ENCODE measurements around the gene RBKS. TPM values are rescaled to one million over a fixed set of nuclear protein-coding genes. Genes with fewer than 3 reads are reported as not detected.

Gene RBKS
- total and polyA plus RNA-seq, 2 of the 8 experiments (the other 6 are each of a cell fraction or from before 2014, with no cell fraction given) = 1.1 to 1.5 TPM

GRCh38 chr2:27847333-27847732 is 42.9 kb downstream of the RBKS start:
- Histone ChIP-seq H3K4me1 (replicated peaks in 1 of 4; ENCODE audit: control insufficient read depth in 3 of 4, insufficient read depth in 4 of 4, low read length in 3 of 4) (no peaks in the 10 kb centered on the region), H3K9ac (replicated peaks in 1 of 4; ENCODE audit: extremely low read depth in 1 of 4, low read depth in 3 of 4, low read length in 3 of 4) (no peak overlapping the region), H2BK12ac (ENCODE audit: low read depth, low read length) (no peak overlapping the region), H3K4ac (replicated peaks; ENCODE audit: insufficient read length, low read depth, low read length) (no peak overlapping the region), H2AFZ (ENCODE audit: low read length) (no peak overlapping the region), H4K5ac (ENCODE audit: insufficient read length, low read depth, low read length) (no peak overlapping the region), H2AK5ac (ENCODE audit: low read depth, low read length) (no peak overlapping the region), H3K14ac (ENCODE audit: insufficient read length) (no peak overlapping the region), H4K91ac (replicated peaks; ENCODE audit: insufficient read length, low read length) (no peak overlapping the region), H3K23me2 (ENCODE audit: low read depth, low read length) (no peaks in the 10 kb centered on the region), H3K79me1 (ENCODE audit: low read depth, low read length) (no peaks in the 10 kb centered on the region), H3K56ac (replicated peaks; ENCODE audit: insufficient read length, low read depth, low read length) (no peak overlapping the region), H2BK120ac (replicated peaks; ENCODE audit: low read depth, low read length) (no peak overlapping the region), H3K27me3 (replicated peaks in 1 of 4; ENCODE audit: control insufficient read depth in 3 of 4, extremely low read depth in 1 of 4, insufficient read depth in 3 of 4, low read length in 3 of 4) (no peaks in the 10 kb centered on the region), H3K36me3 (ENCODE audit: control insufficient read depth in 2 of 4, insufficient read depth in 4 of 4, low read length in 3 of 4) (no peaks in the 10 kb centered on the region), H2BK20ac (ENCODE audit: low read length) (no peak overlapping the region), H4K20me1 (replicated peaks in 1 of 2; ENCODE audit: control insufficient read depth in 1 of 2, insufficient read depth in 2 of 2, low read length in 2 of 2) (no peaks in the 10 kb centered on the region), H3K4me3 (ENCODE audit: extremely low read depth in 1 of 4, insufficient read depth in 2 of 4, low read depth in 3 of 4, low read length in 4 of 4) (no peak overlapping the region), H3K23ac (ENCODE audit: insufficient read length) (no peak overlapping the region), H3K18ac (ENCODE audit: extremely low read depth, low read length) (no peak overlapping the region), H3K79me2 (ENCODE audit: control insufficient read depth in 1 of 2, insufficient read depth in 2 of 2, low read length in 2 of 2) (no peaks in the 10 kb centered on the region), H3K9me3 (ENCODE audit: insufficient read depth in 2 of 2, low read depth in 1 of 2, low read length in 1 of 2) (no peaks in the 10 kb centered on the region), H3K27ac (ENCODE audit: low read depth, low read length) (no peak overlapping the region), H2BK15ac (ENCODE audit: low read length) (no peak overlapping the region), H2BK5ac (ENCODE audit: low read depth, low read length) (no peak overlapping the region), H3K4me2 (ENCODE audit: insufficient read depth in 1 of 2, low read depth in 2 of 2, low read length in 2 of 2) (no peak overlapping the region), H4K8ac (ENCODE audit: extremely low read depth, insufficient read depth, low read length) (no peak overlapping the region)
- WGBS, 2 experiments (ENCODE audit: extremely low coverage in 1 of 2, insufficient coverage in 1 of 2, insufficient read length in 1 of 2, insufficient replicate concordance in 2 of 2, low coverage in 1 of 2, low lambda C conversion rate in 2 of 2, missing lambda C conversion rate in 1 of 2) = 80% methylated on average over 2 of the region's 2 CpGs; no CpG with 5 or more reads in 1 of the 2 experiments
- ChIA-PET POLR2A (ENCODE audit: partially characterized antibody) (interaction anchor here (0.5 kb wide), 1 partner anchor 37 kb away, joined by 3 read pairs; no protein-coding TSS in a partner anchor), CTCF (ENCODE audit: partially characterized antibody) (interaction anchor here (0.8 to 0.9 kb wide), 2 partner anchors 8 to 38 kb away, joined by 3 read pairs; no protein-coding TSS in a partner anchor)
- DNase-seq (ENCODE audit: low read depth in 1 of 2, low spot score in 2 of 2) = no peak
- no peak for FAIRE-seq
- no peak for TF ChIP-seq SP4 (IDR thresholded peaks at IDR 0.05; ENCODE audit: low read length)
- TF ChIP-seq CBX5 (IDR thresholded peaks at IDR 0.05; ENCODE audit: low read depth, low read length) = no peak
- TF ChIP-seq E2F6 (IDR thresholded peaks at IDR 0.05) = no peak
- no peak for TF ChIP-seq POLR2AphosphoS5 (IDR thresholded peaks at IDR 0.05; ENCODE audit: low read depth, low read length)
- TF ChIP-seq SIX5 (IDR thresholded peaks at IDR 0.05; ENCODE audit: low read depth, low read length) = no peak
- TF ChIP-seq, protein P1, sequence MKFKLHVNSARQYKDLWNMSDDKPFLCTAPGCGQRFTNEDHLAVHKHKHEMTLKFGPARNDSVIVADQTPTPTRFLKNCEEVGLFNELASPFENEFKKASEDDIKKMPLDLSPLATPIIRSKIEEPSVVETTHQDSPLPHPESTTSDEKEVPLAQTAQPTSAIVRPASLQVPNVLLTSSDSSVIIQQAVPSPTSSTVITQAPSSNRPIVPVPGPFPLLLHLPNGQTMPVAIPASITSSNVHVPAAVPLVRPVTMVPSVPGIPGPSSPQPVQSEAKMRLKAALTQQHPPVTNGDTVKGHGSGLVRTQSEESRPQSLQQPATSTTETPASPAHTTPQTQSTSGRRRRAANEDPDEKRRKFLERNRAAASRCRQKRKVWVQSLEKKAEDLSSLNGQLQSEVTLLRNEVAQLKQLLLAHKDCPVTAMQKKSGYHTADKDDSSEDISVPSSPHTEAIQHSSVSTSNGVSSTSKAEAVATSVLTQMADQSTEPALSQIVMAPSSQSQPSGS (IDR thresholded peaks at IDR 0.05; ENCODE audit: low read length) = no peak
- TF ChIP-seq FOSL1 (IDR thresholded peaks at IDR 0.05; ENCODE audit: insufficient read depth, low read depth, low read length) = no peak
- TF ChIP-seq RFX5 (IDR thresholded peaks at IDR 0.05; ENCODE audit: borderline replicate concordance, low read depth, low read length) = no peak
- no peak for TF ChIP-seq ASH2L (IDR thresholded peaks at IDR 0.05; ENCODE audit: low read length)
- no peak for TF ChIP-seq TEAD4 (IDR thresholded peaks at IDR 0.05; ENCODE audit: low read depth, low read length)
- TF ChIP-seq POLR2A (IDR thresholded peaks at IDR 0.05; ENCODE audit: control extremely low read depth in 1 of 2, low read depth in 2 of 2, low read length in 2 of 2) = no peak
- no peak for TF ChIP-seq BCL11A (IDR thresholded peaks at IDR 0.05; ENCODE audit: low read depth in 2 of 2, low read length in 2 of 2)
- no peak for TF ChIP-seq NANOG (IDR thresholded peaks at IDR 0.05; ENCODE audit: insufficient read depth, low read depth, low read length, poor library complexity, severe bottlenecking)

All from H1 (cell line).